ELR (cell line): Measurements from ENCODE around the gene PRR32.
"Not testable (repeated sequence)": the region's sequence is repeated elsewhere in the genome, so short reads cannot be mapped to it uniquely, and the experiment has no call there.

Source experiments
- DNase-seq: peaks from one replicate; pipeline ENCODE4 v3.0.0-alpha.2; 2015; ENCODE audit warnings: low read depth

PRR32 gene, protein sequence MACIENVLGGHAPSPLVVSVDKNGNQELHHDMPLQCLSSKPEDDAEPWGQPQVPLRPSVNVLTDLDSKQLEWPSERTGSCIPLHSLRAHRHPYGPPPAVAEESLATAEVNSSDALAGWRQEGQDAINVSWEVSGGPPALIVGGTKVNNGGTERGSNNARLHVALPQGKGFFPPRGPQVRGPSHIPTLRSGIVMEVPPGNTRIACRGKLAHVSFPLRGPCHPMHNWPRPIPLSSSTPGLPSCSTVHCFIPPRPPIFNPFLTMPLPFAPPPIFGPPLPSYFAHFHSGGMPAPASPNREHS

DNA sequence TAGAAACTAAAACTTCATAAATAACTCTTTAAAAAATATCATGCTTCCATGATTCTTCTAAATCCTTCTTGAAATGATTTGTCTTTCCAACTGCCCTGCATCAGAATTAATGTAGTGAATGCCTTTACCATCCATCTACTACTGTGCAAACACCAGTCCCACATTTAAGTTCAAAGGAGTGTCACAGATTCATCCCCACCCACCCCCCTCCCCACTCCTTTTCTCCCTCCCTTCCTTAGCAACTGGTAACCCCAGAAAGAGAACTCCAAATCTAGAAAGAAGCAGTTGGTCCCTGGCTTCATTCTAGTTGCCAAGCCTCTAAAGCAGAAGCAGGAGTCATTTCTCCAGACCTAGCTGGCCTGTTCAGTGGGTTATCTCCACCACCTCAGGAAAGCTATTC is at the start of gene PRR32:
Gene PRR32 (plus strand): TSS at position 301 of the 400 bp plus-strand sequence. CDS start 115 bp downstream, outside the sequence.
- DNase-seq: no peak

DNA sequence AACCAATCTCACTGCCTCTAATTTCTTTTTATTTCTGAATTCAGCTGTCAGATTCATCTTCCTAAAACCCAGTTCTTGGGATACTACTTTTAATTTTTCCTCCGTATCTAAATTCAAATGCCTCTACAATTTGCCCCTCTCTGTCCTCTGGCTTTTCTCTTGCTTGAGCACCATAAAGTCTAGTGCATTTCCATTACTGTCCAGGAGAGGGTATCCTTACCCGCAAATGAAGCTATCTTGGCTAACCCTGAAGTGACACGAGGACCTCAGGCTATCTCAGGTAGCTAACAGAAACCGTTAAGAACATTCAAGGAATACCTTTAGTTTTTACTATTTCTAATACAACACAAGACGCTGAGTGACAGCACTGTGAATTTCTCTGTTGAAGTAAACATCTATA is 49.4 kb upstream of the PRR32 start:
- DNase-seq: no peak

DNA sequence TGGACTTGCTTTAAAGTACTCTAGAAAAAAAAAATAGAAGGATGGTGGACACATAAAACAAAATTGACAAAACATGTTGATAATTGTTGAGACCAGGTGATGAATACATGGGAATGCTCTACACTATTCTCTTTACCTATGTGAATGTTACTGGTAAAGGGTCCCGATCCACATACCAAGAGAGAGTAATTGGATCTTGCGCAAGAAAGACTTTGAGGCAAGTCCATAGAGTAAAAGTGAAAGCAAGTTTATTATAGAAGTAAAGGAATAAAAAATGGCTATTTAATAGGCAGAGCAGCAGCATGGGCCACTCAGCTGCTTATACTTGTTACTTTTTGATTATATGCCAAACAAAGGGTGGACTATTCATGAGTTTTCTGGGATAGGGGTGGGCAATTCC is 34.0 kb upstream of the PRR32 start:
- no peak for DNase-seq

DNA sequence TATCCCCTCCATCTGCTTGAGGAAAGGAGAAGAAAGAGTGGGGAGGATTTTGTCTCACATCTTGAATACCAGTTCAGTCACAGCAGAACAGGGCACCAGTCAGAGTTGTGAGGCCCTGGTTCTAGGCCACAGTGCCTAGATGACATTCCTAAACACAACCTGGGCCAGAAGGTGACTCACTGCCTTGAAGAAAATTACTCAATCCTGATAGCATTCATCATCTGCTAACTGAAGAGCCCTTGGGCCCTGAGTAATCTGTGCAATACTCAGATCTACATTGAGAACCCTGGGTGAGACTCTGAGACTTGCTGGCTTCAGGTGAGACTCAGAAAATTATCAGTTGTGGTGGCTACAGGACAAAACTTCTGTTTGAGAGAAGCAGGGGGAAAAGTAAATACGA is 20.5 kb upstream of the PRR32 start:
- DNase-seq: no peak

DNA sequence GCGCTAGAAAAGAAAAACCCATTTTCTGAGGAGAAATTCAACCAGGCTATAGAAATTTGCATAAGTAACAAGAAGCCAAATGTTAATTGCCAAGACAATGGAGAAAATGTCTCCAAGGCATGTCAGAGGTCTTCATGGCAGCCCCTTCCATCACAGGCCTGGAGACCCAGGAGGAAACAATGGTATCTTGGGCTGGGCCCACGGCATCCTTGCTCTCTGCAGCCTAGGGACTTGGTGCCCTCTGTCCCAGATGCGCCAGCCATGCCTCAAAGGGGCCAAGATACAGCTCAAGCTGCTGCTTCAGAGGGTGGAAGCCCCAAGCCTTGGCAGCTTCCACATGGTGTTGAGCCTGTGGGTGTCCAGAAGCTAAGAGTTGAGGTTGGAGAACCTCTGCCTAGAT is 12.7 kb upstream of the PRR32 start:
- DNase-seq: not testable (repeated sequence)

DNA sequence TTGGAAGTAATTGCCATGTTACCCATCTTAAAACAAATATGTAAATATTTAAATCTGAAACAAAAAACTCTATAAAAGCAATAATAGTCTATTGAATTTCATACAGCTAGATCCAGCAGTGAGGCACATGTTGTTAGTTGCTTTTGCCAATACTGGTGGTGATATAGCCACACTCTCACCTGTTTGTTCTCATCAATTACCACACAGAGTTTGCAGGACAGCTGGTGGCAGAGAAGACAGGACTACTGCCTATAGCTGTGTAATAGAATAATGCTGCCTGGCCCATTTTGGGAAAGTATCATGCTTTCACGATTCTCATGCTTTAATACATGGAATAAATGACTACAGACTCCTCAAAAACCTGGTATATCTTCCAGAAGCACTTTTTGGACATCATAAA is 3.7 kb upstream of the PRR32 start:
- no peak for DNase-seq

DNA sequence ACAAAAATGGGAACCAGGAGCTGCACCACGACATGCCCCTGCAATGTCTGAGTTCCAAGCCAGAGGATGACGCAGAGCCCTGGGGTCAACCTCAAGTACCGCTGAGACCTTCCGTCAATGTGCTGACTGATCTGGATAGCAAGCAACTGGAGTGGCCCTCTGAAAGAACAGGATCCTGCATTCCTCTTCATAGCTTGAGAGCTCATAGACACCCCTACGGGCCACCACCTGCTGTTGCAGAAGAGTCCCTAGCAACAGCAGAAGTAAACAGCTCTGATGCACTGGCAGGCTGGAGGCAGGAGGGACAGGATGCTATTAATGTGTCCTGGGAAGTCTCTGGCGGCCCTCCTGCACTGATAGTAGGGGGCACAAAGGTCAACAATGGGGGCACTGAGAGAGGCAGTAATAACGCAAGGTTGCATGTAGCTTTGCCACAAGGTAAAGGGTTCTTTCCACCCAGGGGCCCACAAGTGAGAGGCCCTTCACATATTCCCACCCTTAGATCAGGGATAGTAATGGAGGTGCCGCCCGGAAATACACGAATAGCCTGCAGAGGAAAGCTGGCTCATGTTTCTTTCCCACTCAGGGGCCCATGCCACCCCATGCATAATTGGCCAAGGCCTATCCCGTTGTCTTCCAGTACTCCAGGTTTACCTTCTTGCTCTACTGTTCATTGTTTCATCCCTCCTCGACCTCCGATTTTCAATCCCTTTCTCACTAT is 1.3 kb downstream of the PRR32 start:
- no peak for DNase-seq

DNA sequence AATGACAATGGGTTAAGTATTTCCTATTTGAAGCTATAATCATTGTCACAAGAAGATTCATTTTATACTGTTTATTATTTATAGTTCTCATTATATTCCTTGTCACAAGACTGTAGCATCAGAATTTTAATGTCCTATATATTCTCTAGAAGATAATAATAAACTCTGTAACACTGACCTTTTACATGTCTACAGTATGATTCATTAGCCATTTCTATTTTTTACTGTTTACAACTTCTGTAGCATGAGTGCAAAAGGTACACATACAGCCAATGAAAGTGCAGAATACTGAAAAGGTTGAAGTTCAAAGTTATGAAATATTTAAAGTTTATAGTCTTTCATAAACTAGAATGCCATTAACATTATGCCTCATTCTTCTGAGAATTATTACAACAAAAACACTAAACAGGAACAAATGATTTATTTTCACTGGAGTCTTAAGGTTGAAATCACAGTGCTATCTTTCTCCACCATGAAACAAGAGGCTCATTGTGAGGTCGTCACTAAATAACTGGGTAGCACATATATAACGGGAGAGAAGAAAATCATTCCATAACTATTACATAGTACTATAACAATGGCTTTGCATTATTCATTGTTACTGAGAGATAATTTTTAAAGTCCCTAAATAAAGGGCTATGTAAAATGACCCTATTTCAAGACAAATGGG is 4.9 kb downstream of the PRR32 start:
- no peak for DNase-seq

DNA sequence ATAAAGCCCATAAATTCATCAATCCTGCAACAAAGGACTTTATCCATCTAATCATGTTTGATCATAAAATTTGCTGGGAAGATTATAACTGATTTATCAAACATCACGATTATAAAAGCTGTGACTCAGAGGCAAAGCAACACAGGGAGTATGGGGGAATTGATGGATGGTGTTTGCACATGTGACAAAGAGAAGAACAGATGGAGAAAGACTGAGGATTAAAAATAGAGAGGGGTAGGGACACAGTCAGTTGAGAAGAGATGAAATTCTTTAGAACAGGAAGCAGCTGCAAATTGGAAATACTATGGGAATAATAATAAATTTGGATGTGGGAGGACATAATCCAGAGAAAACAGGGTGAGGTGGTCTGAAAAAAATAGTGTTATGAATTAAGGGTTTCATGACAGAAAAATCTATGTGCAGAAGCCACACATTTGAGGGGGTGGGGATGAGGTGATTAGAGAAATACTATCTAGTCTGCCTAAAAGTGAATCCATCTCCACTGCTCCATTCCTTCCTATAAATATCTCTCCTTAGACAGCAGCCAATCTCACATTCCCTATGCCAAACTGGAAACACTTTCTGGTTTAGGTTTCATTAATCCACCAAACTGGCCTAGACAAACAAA is 6.2 kb downstream of the PRR32 start:
- no peak for DNase-seq

DNA sequence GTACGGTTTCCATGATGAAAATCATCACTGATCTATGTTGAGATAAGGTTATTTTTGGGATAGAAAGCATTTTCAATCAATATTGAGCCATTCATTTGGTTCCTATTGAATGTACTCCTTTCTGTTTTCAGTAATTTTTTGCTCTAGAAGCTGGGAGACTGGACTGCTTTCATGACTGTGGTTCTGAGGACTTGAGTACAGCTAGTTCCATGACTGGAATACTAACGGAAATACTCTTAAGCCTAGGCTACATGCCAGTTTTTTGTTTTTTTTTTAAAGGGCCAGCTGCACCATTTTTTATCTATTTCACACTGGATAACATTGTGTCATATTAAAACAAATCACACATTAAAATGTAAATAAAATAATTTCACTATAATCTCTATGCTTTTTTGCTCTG is 16.7 kb downstream of the PRR32 start:
- no peak for DNase-seq

DNA sequence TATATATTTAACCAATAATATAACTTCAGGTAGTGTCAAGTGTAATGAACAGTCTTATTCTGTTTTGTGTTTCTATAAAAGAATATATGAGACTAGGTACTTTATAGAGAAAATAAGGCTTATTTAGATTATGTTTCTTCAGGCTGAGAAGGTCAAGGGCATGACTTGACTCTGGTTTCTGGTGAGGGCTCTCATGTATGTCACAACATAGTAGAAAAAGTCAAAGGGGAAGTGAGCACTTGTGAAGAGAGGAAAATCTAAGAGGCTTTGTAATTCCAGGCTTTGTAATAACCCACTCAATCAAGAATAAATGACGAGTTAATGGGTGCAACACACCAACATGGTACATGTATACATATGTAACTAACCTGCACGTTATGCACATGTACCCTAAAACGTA is 27.6 kb downstream of the PRR32 start:
- DNase-seq: no peak

DNA sequence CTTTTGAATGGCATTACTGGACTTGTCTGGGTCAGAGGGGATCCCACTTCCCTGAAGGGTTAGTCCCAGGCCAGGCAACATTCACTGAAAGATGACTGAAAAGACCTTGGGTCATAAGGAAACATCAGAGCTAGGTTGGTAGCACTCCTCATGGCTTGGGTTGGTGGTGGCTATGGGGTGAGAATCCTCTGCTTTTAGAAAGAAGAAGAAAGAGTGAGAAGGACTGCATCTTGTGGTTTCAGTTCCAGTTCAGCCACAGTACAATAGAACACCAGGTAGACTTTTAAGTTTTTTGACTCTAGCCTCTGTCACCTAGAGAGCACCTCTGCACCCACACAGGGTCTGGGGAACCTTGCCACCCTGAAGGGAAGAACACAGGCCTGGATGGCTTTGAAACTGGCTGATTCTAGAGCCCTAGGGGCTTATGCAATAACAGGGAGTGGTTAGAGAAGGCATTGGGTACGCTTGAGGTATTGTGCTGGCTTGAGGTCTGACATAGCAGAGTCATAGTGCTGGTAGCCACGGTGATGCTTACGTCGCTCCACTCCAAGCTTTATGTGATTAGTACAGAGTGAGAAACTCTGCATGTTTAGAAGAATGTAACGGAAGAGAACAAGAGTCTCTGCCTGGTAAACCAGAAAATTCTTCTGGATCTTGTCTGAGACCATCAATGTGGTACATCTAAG is 36.5 kb downstream of the PRR32 start:
- no peak for DNase-seq
